HUDEP-2 (cell line): ENCODE results near the gene ESRRB.

Experiments used
- DNase-seq, 76 experiments: peaks; one replicate each; lab custom pipeline; 2025; ENCODE audit not compliant: unreplicated experiment in 76 of 76; lab: John Stamatoyannopoulos, UW

Gene ESRRB

DNA sequence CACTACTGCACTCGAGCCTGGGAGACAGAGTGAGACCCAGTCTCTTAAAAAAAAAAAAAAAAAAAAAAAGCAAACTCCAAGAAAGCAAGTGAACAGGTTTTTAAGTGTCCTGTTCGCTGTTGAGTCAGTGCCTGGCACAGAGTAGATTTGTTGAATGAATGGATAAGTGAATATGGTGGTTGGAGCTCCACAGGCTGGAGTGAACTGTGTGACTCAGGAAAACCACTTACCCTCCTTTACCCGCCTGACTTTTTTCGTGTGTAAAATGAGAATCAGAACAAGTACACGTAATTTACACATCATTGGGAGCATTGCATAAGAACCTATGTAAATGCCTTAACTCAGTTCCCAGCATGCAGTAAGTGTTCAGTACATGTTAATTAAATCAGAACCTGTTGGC lies 24.0 kb upstream of the ESRRB start:
- no peak for DNase-seq

DNA sequence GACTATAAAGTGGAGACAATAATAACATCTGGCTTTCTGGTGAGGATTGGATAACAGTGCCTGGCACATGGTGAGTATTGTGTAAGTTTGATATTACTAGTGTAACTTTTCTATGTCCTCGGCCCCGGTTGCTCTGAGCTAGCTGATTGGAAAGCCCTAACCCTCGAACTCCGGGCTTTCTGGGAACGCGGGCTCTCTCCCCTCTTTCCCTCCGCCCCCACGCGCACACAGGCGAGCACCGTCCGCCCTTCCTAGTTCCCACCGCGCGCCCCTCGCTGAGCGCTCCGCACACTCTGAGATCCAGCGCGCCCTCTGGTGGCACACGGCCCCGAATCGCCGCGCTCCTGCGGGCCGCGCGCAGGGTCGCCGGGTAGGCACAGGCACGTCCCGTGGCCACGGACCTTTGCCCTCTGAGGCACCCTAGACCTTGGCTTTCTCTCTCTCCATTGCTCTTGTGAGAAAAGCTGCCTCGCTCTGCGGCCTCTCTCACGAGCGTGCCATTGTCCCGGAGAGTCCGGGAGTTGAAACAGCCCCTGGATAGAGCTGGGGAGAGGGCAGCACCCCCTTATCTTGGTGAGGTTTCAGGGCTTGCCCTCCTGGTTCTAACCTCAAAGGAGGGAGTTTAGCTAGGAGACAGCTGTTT lies 23.2 kb upstream of the ESRRB start:
- DNase-seq, result peak in 36 of 76 experiments; percentile 1 to 48 (median 14)

DNA sequence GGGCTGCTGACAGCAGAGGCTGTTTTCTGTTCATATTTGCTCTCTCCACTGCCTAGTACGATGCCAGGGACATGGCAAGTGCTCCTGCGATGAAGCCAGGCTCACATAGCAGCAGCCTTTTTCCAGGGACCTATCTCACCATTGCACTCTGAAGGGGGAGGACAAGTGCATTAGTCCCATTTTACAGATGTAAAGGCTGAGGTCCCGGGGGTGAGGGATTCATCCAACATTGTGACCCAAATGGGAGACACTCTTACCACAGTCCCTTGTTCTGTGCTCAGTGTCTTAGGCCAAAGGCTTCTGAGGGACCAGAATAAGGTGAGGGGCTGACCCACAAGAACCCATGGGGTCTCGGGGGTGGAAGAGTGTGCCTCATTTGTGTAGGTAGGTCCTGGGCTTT lies 21.6 kb upstream of the ESRRB start:
- DNase-seq, result no peak

DNA sequence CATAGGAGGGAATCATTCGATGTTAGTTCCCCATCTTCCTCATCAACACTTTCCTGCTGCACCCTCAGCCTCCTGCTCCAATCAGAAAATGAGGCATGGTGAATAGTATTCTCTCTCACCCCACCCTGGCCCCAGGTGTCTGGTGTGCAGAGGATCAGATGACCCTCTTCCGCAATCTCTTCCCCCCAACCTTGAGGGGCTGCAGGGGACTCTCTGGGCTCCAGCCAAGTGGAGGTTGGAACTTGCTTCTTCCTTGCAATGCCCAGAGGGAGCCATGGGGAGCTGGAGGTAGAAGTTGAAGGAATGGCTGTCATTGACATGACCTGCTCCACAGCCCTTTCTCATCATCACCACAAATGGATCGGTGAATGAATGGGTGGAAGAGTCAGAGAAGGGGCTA lies 20.2 kb upstream of the ESRRB start:
- no peak for DNase-seq

DNA sequence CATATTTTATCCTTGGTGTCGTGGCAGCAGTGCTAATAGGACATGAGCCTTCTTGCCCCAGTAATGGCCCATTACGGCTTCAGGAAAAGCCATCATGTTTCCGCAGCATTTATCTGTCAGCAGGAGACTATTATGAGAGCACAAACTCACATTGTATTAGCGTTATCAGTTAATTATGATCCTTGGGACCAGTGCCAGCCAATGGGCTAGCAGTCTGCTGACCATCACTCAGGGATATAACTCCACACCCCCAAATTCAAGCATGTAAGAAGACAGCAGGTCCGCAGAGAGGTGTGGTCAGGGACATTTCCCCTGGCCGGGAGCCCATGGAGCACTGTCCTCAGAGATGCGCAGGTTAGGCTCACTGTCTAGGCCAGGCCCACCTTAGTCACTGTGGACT lies 4.9 kb upstream of the ESRRB start:
- no peak for DNase-seq

DNA sequence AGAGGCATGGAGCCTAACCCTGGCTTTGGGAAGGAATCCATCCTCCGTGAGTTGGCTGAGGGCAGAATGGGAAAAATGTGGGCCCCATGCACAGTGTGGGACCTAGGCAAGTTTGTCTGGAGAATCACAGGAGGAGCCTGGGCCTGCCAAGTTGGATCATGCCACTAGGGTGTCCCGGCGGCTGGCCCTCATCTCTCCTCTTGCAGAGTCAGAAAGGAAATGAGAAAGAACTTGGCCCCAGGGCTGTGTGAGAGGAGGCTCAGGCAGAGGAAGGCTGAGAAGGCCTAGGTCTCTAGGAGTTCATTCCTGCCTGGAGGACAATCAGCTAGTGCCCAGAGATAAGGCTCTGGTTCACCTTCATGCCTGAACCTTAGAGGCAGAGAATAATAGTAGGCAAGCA lies 2.5 kb upstream of the ESRRB start:
- DNase-seq, result no peak

DNA sequence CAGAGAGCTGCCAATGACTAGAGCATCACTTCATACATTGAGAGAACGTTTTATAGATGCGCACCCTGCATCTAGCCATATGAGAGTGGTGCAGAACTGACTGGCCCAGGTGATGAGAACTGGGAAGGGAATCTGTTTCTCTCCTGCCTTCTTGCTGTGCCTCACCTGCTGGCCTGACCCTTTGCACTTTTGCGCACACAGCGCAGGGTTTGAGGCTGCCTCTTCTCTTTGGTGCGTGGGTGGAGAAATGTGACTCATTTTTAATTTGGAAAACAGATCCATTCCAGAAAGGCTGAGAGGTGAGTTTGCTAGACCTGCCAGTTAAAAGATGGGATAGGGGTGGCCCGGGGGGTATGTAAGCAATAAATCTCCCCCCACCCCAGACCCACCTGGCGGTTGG lies 453 bp upstream of the ESRRB start:
- DNase-seq, result no peak

DNA sequence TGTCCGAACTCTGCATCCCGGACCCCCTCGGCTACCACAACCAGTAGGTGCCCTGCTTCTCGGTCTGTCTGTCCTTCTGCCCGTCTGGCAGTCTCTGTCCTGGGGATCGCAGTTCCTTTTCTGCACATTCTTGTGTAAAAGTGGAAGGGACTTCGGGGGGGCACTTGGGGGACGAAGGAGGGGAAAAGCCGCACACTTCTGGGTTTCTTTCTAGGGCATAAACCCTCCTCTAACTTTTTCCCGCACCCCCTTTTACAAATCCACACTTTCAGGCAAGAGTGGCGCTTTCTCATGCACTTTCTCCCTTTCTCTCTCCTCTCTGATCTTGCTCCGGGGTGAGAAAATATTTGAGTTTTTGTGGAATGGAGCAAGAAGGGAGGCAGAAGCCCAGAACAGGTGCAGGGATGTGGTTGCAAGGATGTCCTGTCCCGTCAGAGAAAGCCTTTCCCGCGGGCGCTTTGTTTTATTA lies 506 bp downstream of the ESRRB start:
- no peak for DNase-seq

DNA sequence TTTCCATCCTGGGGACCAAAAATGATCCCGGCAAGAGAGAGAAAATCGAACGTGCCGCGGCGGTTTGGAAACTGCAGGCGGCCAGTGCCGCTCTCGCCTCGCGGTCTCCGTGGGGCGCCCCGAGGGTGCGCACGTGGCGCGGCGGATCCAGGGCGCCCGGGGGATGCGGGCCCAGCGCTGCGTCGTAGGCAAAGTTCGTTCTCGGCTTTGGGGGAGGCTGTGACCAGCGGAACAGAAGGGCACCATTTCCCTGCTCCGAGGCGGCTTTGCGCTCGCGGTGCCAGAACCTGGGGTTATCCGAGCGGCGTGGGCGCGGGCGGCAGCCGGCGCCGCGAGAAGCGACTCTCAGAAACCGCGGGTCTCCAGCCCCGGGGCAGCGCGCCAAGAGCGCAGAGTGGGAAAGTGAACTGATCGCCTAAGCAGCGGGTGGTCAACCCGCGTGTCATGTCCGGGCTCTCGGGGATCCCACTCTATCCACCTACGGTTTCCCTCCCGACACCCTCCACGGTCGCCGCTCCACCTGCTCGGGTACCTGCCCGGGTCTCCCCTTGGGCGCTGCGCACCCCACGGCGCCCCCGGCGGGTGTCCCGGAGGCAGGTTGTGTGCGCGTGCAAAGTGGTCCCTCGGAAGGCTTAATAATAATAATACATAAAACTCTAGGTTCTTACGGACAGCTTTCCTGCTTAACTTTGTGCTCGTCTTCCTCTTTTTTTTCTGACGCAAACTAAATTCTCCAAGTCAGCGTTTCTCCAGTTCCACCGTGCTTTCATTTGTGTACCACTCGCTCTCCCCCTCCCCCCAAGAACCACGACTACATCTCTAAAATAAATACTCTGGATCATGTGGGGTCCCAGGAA lies 1.2 kb downstream of the ESRRB start:
- no peak for DNase-seq

DNA sequence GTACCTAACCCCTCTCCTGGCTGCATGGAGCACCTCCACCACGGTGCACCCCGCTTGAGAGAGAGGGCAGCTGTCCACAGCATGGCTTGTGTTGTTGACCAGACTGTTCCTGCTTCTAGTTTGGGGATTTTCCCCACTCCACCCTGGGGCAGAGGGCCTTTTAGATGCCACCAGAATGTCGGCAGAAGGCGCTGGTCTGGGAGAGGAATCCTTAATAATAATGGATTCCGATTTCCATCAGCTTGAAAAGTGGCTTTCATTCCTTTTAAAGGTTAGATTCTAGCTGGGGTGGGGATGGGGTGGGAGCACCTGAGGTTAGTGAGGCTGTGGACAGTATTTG lies 1.8 kb downstream of the ESRRB start:
- no peak for DNase-seq

DNA sequence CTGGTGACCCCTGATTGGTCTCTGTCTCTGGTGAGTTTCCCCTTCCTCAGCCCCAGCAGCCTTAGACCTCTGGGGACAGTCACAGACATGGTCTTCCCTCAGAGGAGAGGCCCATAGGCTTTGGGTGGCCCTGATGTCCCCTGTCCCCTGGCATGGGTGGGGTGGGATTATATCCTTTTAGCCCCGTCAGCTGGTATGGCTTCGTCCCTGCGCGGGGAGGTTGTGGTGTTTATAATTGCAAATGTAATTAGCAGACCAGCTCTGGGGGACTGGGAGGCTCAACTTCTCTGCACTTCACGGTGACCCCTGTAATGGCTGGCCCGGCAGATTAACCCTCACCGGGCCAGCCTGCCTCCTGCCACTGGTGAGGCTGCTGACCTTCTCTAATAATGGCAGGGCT lies 5.1 kb downstream of the ESRRB start:
- DNase-seq, result no peak

DNA sequence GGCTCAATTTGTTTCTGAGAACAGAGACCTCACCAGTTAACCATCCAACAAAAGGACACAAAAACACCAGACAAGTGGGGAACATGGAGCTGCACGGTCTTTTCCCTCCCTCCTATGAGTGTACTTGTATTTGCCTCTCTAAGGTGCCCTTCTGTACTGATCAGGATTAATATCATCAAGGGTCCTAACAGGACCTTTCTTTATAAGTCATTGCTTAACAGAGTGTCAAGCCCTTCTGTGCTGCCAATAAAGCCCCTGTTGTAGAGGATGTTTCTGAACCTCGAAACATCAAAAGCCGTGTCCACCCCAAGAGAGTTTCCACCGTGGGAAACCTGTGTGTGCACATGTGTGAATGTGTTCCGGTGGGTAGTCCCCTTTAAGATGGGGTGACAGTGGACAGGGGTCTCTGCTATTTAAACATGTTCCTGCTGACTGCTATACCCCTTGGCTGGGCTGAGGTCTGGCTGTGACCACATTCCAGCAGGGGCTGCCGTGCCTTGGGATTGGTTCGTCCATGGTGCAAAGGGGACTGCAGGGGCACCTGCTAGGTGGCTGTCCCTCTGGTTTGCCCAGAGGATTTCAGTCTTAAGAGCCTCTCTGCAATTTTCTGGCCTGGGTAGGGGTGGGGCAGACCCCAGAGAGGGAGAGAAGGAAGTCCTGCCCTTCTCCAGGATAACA lies 6.0 kb downstream of the ESRRB start:
- DNase-seq, result no peak

DNA sequence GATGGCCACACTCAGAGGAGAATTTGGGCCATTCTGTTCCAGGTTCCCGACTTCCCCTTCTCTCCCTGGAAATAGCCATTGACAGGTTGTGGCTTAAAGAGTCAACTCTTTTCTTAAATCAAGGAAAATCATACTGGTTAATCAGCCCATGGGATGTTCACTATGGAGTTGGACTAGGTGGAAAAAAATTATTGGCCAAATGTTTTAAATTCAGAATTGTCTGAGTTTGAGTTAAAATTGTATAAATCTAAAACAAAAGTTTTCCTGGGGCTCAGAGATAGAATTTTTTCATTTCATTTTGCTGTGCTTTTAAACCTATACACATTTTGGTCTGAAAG lies 6.5 kb downstream of the ESRRB start:
- no peak for DNase-seq

DNA sequence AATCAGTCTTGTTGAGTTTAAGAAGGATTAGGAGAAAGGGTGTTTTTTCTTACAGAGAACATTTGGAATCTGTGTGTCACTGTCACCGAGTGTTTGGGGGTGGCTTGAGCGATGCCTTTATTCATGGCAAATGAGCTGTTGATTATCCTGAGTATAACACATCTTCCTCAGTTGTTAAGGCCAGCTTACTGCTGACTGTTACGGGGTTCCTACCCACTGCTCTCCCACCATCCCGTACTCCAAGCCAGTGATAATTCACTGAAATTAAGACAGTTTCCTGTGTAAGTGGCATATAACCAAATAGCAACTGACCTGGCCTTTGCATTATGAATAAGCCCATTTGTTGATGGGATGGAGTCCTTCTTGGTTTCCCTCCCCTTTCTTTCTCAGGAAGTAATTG lies 9.5 kb downstream of the ESRRB start:
- DNase-seq, result no peak

DNA sequence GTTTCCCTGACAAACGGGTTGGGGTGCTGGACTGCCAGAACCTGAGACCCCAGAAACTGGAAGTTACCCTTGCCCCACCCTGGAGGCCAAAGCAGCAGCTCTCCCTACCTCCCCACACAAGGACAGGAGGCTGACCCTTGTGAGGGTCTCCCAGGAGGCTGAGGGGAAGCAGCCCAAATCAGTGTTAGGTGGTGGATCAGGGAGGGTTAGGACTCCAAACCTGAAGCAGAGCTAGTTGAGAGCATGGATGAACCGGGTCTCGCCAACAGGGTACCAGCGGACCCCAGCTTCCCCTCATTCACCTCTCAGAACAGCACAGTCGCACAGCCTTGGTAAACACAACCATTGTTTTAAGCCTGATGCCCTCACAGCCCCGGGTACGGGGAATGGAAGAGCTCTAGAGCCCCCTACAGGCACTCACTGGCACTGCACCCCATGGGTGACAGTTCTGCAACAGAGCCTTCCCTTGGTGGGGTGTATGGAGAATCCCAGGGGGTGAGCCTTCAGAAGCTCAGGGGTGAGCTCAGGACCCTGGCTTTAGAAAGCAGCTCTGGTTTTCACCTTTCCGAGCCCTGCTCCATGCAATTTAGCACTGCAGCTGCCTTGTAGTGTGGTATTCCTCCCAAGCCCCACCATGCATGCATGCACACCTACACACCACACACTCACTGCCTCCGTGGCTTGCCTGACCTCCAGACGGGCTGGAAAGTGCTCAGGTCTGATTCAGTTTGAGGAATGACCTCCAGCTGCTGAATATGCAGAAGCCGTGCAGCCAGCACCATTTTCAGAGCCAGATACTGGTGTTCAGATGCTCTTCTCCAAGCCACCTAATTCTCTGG lies 11.2 kb downstream of the ESRRB start:
- DNase-seq, result peak in 58 of 76 experiments; percentile 3 to 67 (median 33)

DNA sequence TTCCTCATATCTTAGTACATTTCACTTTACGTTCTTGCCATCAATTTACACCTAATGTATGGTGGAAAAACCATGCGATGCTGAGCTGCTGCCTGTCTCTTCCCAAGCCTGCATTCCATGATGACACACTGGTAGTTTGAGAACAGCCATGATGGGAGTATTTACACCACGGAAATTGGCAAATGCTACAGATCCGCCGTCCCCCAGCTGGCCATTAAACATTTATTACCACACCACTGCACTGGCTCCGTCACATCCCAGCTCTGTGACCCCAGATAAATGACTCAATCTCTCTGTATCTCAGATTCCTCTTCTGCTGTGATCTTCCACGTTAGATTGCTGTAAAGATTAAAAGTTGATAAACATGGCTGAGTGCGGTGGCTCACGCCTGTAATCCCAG lies 13.9 kb downstream of the ESRRB start:
- DNase-seq, result no peak

DNA sequence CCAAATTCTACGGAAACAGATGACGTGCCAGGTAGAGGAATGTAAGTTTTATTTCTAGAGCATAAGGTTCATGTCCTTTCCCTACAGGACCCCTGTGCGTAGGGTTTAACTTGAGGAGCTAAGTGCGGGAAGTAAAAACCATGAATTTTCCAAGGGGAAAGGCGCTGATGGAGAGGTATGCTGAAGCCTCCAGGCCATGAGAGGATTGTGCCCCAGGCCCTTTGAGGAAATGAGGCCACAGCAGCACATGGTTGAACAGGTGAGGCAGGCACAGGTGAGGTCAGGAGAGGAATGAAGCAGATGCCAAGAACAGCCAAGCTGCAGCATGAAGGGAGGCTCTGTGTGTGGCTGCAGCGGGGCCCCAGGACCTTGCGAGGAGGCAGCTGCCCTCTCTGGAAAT lies 14.7 kb downstream of the ESRRB start:
- DNase-seq, result no peak

DNA sequence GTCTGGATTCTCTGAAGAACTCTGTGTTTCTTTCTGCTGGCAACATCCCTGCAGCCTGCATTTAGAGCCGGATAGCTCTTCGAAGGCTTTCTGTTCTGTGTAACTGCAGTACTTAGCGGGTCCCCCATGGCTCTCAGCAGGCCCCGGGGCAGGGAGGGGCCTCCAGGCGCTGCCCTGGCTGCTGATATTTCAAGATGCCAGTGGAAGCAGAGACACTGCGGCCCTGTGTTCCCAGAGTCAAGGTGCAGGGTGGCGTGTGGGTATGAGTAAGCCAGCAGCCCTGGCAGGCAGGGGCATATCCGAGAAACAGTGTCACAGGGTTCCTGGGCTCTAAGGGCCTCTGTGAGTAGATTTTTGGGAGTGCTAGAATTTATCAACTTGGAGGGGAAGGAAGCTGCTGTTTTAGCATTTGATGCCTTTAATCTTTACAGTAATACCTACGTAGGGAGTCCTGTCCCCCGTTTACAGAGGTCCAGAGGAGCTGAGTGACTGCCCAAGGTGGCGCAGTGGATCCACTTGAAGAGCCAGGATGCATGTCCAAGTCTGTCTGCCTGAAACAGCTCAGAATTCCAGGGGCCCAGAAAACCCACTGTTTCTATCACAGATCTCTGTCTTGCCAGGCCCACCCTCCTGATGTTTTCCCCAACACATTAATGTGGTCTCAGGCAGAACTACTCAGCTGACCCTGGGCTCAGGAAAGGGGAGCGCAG lies 16.2 kb downstream of the ESRRB start:
- no peak for DNase-seq

DNA sequence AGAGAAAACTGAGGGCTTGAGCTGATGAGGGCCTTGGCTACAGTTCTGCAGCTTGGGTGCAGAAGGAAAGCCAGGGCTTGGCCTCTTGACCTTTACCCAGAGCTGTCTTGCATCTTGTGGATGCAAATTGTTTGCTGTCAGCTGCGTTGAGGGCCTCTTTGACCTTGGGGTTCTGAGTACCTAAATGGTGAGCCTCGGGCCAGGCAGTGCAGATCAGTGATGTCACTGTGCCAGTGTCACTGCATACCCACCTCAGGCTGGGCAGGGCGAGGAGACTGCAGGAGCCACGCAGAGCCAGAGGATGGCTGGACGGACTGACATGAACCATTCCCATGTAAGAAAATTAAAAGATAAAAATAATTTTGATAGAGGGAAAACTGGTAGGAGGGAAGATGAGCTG lies 18.6 kb downstream of the ESRRB start:
- no peak for DNase-seq

DNA sequence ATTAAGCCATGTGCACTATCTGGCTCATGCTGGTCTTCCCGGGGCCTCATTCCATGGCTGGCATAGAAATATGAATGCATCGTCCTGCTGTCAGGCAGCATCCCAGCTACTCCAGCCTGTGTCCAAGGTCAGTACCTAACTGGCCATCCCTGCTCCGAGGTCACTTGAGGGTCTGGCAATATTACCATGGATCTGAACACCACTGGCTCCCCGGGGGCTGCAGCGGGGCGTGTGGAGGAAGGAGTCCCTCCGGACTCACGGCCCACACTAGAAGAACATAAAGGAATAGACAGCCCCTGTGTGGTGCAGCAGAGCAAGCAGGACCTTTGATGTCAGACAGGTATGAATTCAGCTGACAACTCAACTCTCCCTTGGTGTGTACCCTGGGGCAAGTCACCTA lies 19.2 kb downstream of the ESRRB start:
- no peak for DNase-seq
